NCI-H345 treated with DMSO at 0.1 percent for 48 hours (cell line): ENCODE measurements around the gene POU4F2.
"Not testable (repeated sequence)": the region's sequence is repeated elsewhere in the genome, so short reads cannot be mapped to it uniquely, and the experiment has no call there.

Experiments used
- DNase-seq: peaks from one replicate; lab custom pipeline; 2025; ENCODE audit not compliant: unreplicated experiment; lab: John Stamatoyannopoulos, UW

The POU4F2 gene

GRCh38 chr4:146654687-146655520, 16.2 kb downstream of the POU4F2 start:
- DNase-seq, result no peak

- no peak for DNase-seq
Observed at GRCh38 chr4:146655521-146655856, 16.8 kb downstream of the POU4F2 start.

- no peak for DNase-seq
Observed at GRCh38 chr4:146661367-146661766, 22.7 kb downstream of the POU4F2 start.

GRCh38 chr4:146663968-146664311, 25.2 kb downstream of the POU4F2 start:
- DNase-seq, result not testable (repeated sequence)

- no peak for DNase-seq
Observed at GRCh38 chr4:146674829-146675570, 36.3 kb downstream of the POU4F2 start.
